ENCODE data around the gene HEPACAM.
A peak's percentile ranks its signal among the peaks of the same experiment; 100 is the strongest.

Gene HEPACAM

DNA sequence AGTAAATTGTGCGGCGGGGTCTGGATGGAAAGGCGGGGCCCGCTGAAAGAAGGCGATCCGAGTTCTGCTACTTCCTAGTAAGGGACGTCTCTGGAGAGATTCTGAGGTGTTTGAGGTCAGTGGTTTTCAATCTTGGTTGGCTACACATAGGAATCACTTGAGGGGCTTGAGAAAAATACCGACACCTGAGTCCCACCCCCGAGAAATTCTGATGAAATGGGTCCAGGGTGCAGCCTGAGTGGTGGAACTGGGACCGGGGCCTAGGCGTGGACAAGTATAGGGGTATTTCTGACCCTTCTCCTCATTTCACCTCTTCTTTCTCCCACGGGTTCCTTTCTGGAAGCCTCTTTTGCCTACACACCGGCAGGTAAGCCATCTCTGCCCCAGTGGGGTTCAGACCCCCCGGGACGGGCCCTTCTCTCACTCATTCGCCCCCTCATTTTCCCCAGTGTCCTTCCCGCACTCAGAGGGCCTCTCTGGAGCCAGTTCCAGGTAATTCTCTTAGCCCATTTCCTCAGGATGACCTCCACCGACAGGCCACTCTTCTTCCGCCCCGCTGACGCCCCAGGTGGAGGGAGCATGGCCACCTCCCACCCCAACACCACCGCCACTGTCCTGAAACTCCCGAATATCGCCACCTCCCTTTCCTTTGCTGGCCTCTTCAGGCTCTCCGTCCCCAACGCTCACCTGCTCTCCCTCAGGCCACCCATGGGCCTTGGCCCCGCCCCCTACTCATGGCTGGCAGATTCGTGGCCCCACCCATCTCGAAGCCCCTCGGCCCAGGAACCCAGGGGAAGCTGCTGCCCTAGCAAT is 58.8 kb downstream of the HEPACAM start:
- Histone ChIP-seq H3K4me3 (ENCODE audit: low read length) (peak overlapping the region; percentile 49), H3K9me3 (ENCODE audit: control insufficient read depth, low read length) (no peaks in the 10 kb centered on the region), H3K27me3 (ENCODE audit: control insufficient read depth, insufficient read depth, low read length) (peaks cover 50% of the 10 kb centered on the region), H3K36me3 (ENCODE audit: control insufficient read depth, insufficient read depth, low read length) (no peaks in the 10 kb centered on the region), H3K4me1 (ENCODE audit: control insufficient read depth, insufficient read depth, low read length) (peaks cover 17% of the 10 kb centered on the region), H3K9ac (ENCODE audit: low read length) (peak overlapping the region; percentile 71)

DNA sequence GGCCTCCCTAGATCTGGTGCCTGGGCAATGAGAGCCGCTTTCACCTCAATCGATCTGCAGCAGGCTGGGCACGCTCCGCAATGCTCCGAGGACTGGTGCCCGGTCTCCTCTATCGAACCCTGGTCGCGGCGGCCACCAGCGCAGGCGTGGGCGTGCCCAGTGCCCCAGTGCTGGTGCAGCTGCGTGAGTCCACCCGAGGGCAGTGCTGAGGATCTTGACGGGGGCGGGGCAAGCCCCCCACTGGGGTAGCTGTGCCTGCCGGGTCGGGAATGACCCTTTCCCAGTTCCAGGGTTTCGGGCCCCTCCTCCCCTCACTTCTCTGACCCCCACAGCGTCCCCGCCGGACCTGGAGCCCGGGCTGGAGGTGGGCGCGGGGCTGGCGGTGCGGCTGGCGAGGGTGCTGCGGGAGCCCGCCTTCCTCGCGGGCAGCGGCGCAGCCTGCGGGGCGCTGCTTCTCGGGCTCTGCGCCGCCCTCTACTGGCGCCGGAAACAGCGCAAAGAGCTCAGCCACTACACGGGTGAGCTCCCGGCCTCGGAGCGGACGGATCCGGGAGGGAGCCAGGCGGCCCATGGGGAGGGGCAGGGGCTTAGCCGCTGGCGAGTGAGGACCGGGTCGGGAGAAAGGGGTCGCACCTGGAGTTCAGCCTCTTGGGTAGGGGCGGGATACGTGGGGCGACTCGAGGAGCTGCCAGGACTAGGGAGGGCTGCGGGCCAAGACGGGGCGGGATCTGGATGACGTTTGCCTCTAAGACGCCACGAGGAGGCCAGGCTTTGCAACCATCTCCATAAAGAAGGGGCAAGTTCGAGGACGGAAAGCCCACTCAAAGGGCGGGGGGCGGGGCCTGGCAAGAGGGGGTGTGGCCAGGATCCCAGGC is 59.7 kb downstream of the HEPACAM start:
- Histone ChIP-seq H3K4me1 (ENCODE audit: control insufficient read depth, insufficient read depth, low read length) (peaks cover 16% of the 10 kb centered on the region), H3K9me3 (ENCODE audit: control insufficient read depth, low read length) (no peaks in the 10 kb centered on the region), H3K4me3 (ENCODE audit: low read length) (peak overlapping the region; percentile 49), H3K27me3 (ENCODE audit: control insufficient read depth, insufficient read depth, low read length) (peaks cover 56% of the 10 kb centered on the region), H3K36me3 (ENCODE audit: control insufficient read depth, insufficient read depth, low read length) (no peaks in the 10 kb centered on the region), H3K9ac (ENCODE audit: low read length) (peak overlapping the region; percentile 71)

DNA sequence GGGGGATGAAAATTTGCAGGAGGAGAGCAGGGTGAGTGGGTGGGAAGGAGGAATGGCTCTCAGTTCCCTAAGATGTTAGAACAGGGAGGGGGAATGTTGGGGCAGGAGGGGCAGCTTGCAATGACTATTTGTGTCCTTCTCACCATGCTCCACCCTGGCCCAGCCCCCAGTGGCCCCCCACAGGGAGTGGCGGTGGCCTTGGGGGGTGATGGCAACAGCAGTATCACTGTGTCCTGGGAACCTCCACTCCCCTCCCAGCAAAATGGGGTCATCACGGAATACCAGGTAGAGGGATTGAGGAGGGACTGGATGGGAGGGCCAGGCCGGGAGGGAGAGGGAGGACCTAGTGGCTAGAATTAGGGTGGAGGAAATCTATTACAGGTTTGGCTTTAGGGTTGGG is 60.4 kb downstream of the HEPACAM start:
- Histone ChIP-seq H3K27me3 (ENCODE audit: control insufficient read depth, insufficient read depth, low read length) (peaks cover 63% of the 10 kb centered on the region), H3K9me3 (ENCODE audit: control insufficient read depth, low read length) (no peaks in the 10 kb centered on the region), H3K4me3 (ENCODE audit: low read length) (no peak overlapping the region), H3K4me1 (ENCODE audit: control insufficient read depth, insufficient read depth, low read length) (peaks cover 16% of the 10 kb centered on the region), H3K9ac (ENCODE audit: low read length) (no peak overlapping the region), H3K36me3 (ENCODE audit: control insufficient read depth, insufficient read depth, low read length) (no peaks in the 10 kb centered on the region)

DNA sequence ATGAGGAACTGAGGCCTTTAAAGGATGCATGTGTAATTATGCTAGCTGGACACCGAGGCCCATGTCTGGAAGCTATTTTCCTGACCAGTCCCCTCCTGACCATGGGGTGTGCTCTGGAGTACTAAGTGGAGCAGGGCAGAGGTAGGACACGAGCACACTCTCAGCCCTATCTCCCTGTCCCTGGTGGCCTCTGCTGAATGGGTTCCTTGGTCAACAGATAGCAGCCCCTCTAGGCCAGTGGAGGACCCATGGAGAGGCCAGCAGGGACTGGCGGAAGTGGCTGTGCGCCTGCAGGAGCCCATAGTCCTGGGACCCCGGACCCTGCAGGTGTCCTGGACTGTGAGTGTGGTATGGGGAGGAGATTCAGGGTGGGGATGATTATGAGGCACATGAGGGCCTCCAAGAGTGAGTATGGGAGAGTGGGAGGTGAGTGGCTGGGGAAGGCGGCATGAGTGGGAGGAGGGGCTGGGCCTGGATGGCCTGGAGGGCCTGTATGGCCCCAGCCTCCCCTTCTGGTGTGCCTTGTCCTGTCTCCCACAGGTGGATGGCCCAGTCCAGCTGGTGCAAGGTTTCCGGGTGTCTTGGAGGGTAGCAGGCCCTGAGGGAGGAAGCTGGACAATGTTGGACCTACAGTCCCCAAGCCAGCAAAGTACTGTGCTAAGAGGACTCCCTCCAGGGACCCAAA is 61.1 kb downstream of the HEPACAM start:
- H3K4me1 ChIP-seq (ENCODE audit: control insufficient read depth, insufficient read depth, low read length), result peaks cover 16% of the 10 kb centered on the region
- H3K4me3 ChIP-seq (ENCODE audit: low read length), result no peak overlapping the region
- H3K36me3 ChIP-seq (ENCODE audit: control insufficient read depth, insufficient read depth, low read length), result no peaks in the 10 kb centered on the region
- H3K9ac ChIP-seq (ENCODE audit: low read length), result no peak overlapping the region
- H3K9me3 ChIP-seq (ENCODE audit: control insufficient read depth, low read length), result no peaks in the 10 kb centered on the region
- H3K27me3 ChIP-seq (ENCODE audit: control insufficient read depth, insufficient read depth, low read length), result peaks cover 70% of the 10 kb centered on the region

DNA sequence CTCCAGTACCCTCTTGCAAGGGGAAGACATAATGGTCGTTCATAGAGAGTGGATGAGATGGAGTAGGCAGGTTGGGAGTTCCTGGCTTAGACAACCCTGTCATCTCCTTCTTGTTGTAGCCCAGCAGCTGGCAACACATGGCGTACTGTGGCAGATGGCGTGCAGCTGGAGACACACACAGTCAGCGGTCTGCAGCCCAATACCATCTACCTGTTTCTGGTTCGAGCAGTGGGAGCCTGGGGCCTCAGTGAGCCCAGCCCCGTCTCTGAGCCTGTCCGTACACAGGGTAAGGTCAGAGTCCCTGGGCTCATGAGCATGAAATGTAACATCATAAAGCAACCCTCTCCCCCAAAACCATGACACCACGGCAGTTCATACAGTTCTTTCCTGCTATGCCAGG is 61.9 kb downstream of the HEPACAM start:
- no peaks in the 10 kb centered on the region for H3K36me3 ChIP-seq (ENCODE audit: control insufficient read depth, insufficient read depth, low read length)
- no peaks in the 10 kb centered on the region for H3K9me3 ChIP-seq (ENCODE audit: control insufficient read depth, low read length)
- H3K27me3 ChIP-seq (ENCODE audit: control insufficient read depth, insufficient read depth, low read length), result peaks cover 78% of the 10 kb centered on the region
- H3K4me1 ChIP-seq (ENCODE audit: control insufficient read depth, insufficient read depth, low read length), result peaks cover 18% of the 10 kb centered on the region
- H3K9ac ChIP-seq (ENCODE audit: low read length), result no peak overlapping the region
- no peak overlapping the region for H3K4me3 ChIP-seq (ENCODE audit: low read length)

DNA sequence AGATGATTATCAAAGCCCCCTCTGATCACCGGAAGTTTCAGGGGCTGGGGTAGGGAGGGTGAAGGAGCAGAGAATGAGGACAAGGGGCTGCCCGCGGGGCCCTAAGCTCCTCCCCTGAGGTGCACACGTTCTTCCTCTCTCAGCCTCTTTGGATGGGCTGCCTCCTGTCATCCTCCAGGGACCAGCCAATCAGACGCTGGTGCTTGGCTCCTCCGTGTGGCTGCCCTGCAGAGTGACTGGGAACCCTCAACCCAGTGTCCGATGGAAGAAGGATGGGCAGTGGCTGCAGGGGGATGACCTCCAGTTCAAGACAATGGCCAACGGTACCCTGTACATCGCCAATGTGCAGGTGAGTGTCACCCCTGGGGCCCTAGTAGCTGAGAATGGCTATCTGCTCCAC is 63.1 kb downstream of the HEPACAM start:
- Histone ChIP-seq H3K9me3 (ENCODE audit: control insufficient read depth, low read length) (no peaks in the 10 kb centered on the region), H3K9ac (ENCODE audit: low read length) (no peak overlapping the region), H3K27me3 (ENCODE audit: control insufficient read depth, insufficient read depth, low read length) (peaks cover 90% of the 10 kb centered on the region), H3K4me1 (ENCODE audit: control insufficient read depth, insufficient read depth, low read length) (peaks cover 28% of the 10 kb centered on the region), H3K36me3 (ENCODE audit: control insufficient read depth, insufficient read depth, low read length) (no peaks in the 10 kb centered on the region), H3K4me3 (ENCODE audit: low read length) (no peak overlapping the region)

DNA sequence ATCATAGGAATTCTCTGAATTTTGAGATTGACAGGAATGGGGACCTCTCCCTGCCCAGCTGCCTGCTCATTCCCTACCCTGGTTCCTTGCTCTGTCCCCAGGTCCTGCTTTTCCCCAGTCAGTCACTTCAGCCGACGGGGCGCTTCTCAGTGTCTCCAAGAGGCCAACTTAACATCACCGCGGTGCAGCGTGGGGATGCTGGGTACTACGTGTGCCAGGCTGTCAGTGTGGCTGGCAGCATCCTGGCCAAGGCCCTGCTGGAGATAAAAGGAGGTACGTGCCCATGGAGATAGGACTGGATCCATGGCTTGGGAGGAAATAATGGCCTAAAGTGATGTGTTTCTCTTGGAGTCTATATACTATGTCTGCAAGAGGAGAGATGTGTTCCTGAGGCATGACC is 63.6 kb downstream of the HEPACAM start:
- Histone ChIP-seq H3K9ac (ENCODE audit: low read length) (no peak overlapping the region), H3K36me3 (ENCODE audit: control insufficient read depth, insufficient read depth, low read length) (no peaks in the 10 kb centered on the region), H3K4me1 (ENCODE audit: control insufficient read depth, insufficient read depth, low read length) (peaks cover 25% of the 10 kb centered on the region), H3K4me3 (ENCODE audit: low read length) (no peak overlapping the region), H3K27me3 (ENCODE audit: control insufficient read depth, insufficient read depth, low read length) (peaks cover 90% of the 10 kb centered on the region), H3K9me3 (ENCODE audit: control insufficient read depth, low read length) (no peaks in the 10 kb centered on the region)

DNA sequence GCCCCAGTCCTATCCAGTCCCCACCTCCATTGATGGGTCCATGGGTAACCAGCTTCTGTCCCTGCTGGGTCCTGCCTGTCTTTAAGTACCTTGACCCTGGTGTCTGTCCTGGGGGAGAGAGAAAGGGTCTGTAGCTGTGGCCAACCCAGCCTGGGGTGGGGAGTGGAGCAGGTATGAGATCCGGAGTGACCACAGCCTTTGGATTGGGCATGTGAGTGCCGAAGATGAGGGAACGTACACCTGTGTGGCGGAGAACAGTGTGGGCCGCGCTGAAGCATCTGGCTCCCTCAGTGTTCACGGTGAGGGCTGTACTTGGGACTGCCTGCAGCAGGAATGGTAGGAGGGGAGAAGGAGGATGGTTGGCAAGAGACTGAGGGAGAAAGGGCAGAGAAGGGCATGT is 65.4 kb downstream of the HEPACAM start:
- Histone ChIP-seq H3K27me3 (ENCODE audit: control insufficient read depth, insufficient read depth, low read length) (peaks cover 96% of the 10 kb centered on the region), H3K36me3 (ENCODE audit: control insufficient read depth, insufficient read depth, low read length) (no peaks in the 10 kb centered on the region), H3K9ac (ENCODE audit: low read length) (no peak overlapping the region), H3K4me3 (ENCODE audit: low read length) (no peak overlapping the region), H3K9me3 (ENCODE audit: control insufficient read depth, low read length) (no peaks in the 10 kb centered on the region), H3K4me1 (ENCODE audit: control insufficient read depth, insufficient read depth, low read length) (peaks cover 25% of the 10 kb centered on the region)

DNA sequence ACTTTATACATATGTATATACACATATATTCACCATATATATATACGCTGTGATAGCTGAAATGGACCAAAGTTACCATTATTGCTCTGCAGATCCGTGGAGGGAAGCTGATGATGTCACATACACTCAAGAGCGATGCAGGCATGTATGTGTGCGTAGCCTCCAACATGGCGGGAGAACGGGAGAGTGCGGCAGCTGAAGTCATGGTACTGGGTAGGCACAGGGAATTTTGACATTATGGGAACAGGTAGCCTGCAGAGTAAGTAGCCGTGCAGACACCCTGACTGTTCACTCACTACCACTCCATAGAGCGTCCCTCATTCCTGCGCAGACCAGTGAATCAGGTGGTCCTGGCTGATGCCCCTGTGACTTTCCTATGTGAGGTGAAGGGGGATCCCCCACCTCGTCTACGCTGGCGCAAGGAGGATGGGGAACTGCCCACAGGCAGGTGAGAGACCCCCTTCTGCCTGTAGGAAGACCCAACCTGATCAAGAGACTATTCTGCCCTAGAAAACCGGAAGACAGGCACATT is 65.9 kb downstream of the HEPACAM start:
- no peak overlapping the region for H3K9ac ChIP-seq (ENCODE audit: low read length)
- peaks cover 96% of the 10 kb centered on the region for H3K27me3 ChIP-seq (ENCODE audit: control insufficient read depth, insufficient read depth, low read length)

DNA sequence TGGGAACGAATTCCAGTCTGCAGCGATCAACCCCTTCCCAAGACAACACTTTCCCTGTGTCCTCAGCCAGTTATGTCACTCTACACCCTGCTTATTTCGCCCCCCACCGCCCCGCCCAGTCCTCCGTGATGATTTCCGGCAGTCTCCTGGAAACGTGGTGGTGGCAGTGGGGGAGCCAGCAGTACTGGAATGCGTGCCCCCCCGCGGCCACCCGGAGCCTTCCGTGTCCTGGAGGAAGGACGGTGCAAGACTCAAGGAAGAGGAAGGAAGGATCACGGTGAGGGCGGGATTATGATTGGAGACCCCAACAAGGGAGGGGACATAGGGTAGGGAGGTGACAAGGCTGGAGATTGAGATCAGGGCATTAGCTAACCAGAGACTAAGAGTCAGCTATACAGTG is 66.5 kb downstream of the HEPACAM start:
- Histone ChIP-seq H3K27me3 (ENCODE audit: control insufficient read depth, insufficient read depth, low read length) (peaks cover 96% of the 10 kb centered on the region), H3K4me3 (ENCODE audit: low read length) (no peak overlapping the region), H3K9me3 (ENCODE audit: control insufficient read depth, low read length) (no peaks in the 10 kb centered on the region), H3K9ac (ENCODE audit: low read length) (no peak overlapping the region), H3K4me1 (ENCODE audit: control insufficient read depth, insufficient read depth, low read length) (peaks cover 26% of the 10 kb centered on the region), H3K36me3 (ENCODE audit: control insufficient read depth, insufficient read depth, low read length) (no peaks in the 10 kb centered on the region)

More for the DNA sequence above, 65.9 kb downstream of the HEPACAM start:
- H3K9me3 ChIP-seq (ENCODE audit: control insufficient read depth, low read length), result no peaks in the 10 kb centered on the region
- no peak overlapping the region for H3K4me3 ChIP-seq (ENCODE audit: low read length)
- no peaks in the 10 kb centered on the region for H3K36me3 ChIP-seq (ENCODE audit: control insufficient read depth, insufficient read depth, low read length)
- H3K4me1 ChIP-seq (ENCODE audit: control insufficient read depth, insufficient read depth, low read length), result peaks cover 26% of the 10 kb centered on the region
